ENCODE measurements around the gene GLI2. TPM values are rescaled to one million over a fixed set of nuclear protein-coding genes. Genes with fewer than 3 reads are reported as not detected.

Gene GLI2
- total and polyA plus RNA-seq, 2 donors (not counting 1 experiment from before 2014, with no cell fraction given): not detected

DNA sequence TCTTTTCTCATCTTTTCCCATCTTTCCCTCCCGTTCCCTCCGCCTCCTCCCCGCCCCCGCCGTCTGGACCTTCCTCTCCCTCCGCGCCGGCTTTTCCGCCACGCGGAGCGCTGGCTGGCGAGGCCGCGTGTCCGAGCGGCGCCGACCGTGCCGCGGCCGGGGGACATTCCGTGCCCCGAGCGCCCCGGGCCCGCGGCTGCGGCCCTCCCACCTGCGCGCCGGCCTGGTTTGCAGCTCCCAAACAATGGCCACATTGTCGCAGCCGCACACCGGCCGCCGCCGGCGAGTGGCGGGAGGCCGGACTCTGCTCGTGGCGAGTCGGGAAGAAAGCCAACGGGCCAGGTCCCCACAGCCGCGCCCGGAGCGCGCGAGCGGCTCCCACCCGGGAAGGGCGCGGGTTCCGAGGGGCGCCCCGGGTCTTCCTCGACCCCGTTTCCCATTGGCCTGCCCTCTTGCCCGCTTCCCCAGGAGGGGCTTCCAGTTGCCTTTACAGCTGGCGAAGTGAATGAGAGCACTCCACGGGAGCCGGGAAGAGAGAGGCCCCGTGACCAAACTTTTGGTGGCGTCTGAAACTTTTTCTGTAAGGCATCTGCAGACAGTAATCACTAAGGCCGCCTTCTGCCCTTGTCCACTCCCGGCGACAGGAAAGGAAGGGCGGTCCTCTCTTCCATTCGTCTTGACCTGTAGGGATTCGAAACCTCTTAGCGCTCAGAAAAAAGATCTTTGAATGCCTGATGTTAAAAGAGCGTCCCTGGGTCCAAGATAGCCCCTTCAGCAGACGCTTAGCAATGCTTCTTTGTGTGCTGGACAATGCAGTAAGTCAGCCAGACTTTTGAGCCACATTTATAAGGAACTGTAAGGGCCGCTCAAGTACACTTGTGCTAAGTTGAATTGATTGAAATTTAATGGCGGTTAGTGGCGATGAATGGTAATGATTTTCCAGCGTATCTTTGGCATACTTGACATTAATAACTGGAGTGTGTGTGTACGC is 6.2 kb downstream of the GLI2 start:
- ATAC-seq (ENCODE audit: low read depth) (no peak), DNase-seq (no peak)
- Histone ChIP-seq H3K4me3 (ENCODE audit: control extremely low read depth in 1 of 5, extremely low read depth in 1 of 5, insufficient read depth in 1 of 5, low read depth in 2 of 5, low read length in 4 of 5) (no peak overlapping the region), H3K4me2 (replicated peaks; ENCODE audit: low read depth, low read length, poor library complexity, severe bottlenecking) (no peak overlapping the region), H3K79me2 (ENCODE audit: control insufficient read depth, insufficient read depth, low read length) (no peaks in the 10 kb centered on the region), H3K36me3 (replicated peaks in 1 of 2; ENCODE audit: control extremely low read depth in 1 of 2, control insufficient read depth in 1 of 2, extremely low read depth in 1 of 2, insufficient read depth in 2 of 2, low read length in 1 of 2) (no peaks in the 10 kb centered on the region), H3K27me3 (replicated peaks in 1 of 4; ENCODE audit: control extremely low read depth in 1 of 4, control insufficient read depth in 3 of 4, insufficient read depth in 4 of 4, low read length in 3 of 4) (peaks cover 0 to 32% (median 18%) of the 10 kb centered on the region in 4 experiments), H3K9ac (ENCODE audit: low read length) (no peak overlapping the region), H4K20me1 (ENCODE audit: control insufficient read depth, insufficient read depth, low read length, poor library complexity, severe bottlenecking) (no peaks in the 10 kb centered on the region), H3K9me3 (ENCODE audit: control extremely low read depth in 1 of 3, control insufficient read depth in 2 of 3, insufficient read depth in 1 of 3, low read length in 2 of 3) (no peaks in the 10 kb centered on the region), H3K27ac (ENCODE audit: low read length in 2 of 2) (no peak overlapping the region), H2AFZ (ENCODE audit: insufficient read depth, low read depth, low read length, poor library complexity, severe bottlenecking) (no peak overlapping the region), H3K4me1 (ENCODE audit: control insufficient read depth in 2 of 2, insufficient read depth in 2 of 2, low read length in 2 of 2) (no peaks in the 10 kb centered on the region)
- Mint-ChIP-seq H3K4me1 (peaks cover 2% of the 10 kb centered on the region), H3K9me3 (ENCODE audit: insufficient read depth) (no peaks in the 10 kb centered on the region), H3K27me3 (peaks cover 57% of the 10 kb centered on the region), H3K4me3 (no peak overlapping the region), H3K27ac (no peak overlapping the region)
- TF ChIP-seq EZH2 (IDR thresholded peaks at IDR 0.05; ENCODE audit: borderline replicate concordance, insufficient read depth, low read depth, low read length, poor library complexity, severe bottlenecking): no peak
- TF ChIP-seq, protein P1, sequence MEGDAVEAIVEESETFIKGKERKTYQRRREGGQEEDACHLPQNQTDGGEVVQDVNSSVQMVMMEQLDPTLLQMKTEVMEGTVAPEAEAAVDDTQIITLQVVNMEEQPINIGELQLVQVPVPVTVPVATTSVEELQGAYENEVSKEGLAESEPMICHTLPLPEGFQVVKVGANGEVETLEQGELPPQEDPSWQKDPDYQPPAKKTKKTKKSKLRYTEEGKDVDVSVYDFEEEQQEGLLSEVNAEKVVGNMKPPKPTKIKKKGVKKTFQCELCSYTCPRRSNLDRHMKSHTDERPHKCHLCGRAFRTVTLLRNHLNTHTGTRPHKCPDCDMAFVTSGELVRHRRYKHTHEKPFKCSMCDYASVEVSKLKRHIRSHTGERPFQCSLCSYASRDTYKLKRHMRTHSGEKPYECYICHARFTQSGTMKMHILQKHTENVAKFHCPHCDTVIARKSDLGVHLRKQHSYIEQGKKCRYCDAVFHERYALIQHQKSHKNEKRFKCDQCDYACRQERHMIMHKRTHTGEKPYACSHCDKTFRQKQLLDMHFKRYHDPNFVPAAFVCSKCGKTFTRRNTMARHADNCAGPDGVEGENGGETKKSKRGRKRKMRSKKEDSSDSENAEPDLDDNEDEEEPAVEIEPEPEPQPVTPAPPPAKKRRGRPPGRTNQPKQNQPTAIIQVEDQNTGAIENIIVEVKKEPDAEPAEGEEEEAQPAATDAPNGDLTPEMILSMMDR (IDR thresholded peaks at IDR 0.05): no peak
- intact Hi-C loops (cut with micrococcal nuclease): no loop called here
- POLR2A ChIA-PET: no interaction called here
- WGBS (ENCODE audit: insufficient coverage): 17% methylated on average over 79 of the region's 81 CpGs
- CTCF ChIA-PET: no interaction called here

DNA sequence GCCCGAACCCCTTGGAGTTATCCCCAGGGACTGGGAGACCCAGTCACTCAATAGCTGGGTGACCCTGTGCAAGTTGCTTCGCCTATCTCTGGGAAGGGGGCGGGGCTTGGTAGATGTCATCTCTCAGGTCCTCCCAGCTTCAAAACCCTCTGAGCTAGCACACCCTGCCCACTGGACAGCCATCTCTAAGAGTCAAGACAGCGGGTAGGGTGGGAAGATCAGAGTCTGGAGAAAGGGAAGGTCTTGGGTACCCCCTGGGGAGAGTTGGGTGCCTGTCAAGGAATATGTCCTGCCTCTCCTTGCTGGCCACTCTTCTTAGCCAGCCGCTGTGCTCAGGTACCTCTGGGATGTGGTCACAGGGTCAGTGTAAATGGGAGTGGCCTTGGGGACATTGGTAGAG is 8.0 kb downstream of the GLI2 start:
- ChIA-PET CTCF (no interaction called here), POLR2A (no interaction called here)
- Mint-ChIP-seq H3K27ac (no peak overlapping the region), H3K4me3 (no peak overlapping the region), H3K4me1 (no peaks in the 10 kb centered on the region), H3K9me3 (ENCODE audit: insufficient read depth) (no peaks in the 10 kb centered on the region), H3K27me3 (peaks cover 43% of the 10 kb centered on the region)
- 100% methylated on average over 4 of the region's 5 CpGs for WGBS (ENCODE audit: insufficient coverage)
- no peaks in the 10 kb centered on the region for H3K36me3 ChIP-seq (replicated peaks in 1 of 2; ENCODE audit: control extremely low read depth in 1 of 2, control insufficient read depth in 1 of 2, extremely low read depth in 1 of 2, insufficient read depth in 2 of 2, low read length in 1 of 2)
- no peaks in the 10 kb centered on the region for H3K9me3 ChIP-seq (ENCODE audit: control extremely low read depth in 1 of 3, control insufficient read depth in 2 of 3, insufficient read depth in 1 of 3, low read length in 2 of 3)
- no peaks in the 10 kb centered on the region for H3K4me1 ChIP-seq (ENCODE audit: control insufficient read depth in 2 of 2, insufficient read depth in 2 of 2, low read length in 2 of 2)
- H3K27me3 ChIP-seq (replicated peaks in 1 of 4; ENCODE audit: control extremely low read depth in 1 of 4, control insufficient read depth in 3 of 4, insufficient read depth in 4 of 4, low read length in 3 of 4): peaks cover 0 to 18% (median 13%) of the 10 kb centered on the region in 4 experiments
- no peak overlapping the region for H3K27ac ChIP-seq (ENCODE audit: low read length in 2 of 2)
- ATAC-seq (ENCODE audit: low read depth) (no peak), DNase-seq (no peak)
- no peaks in the 10 kb centered on the region for H4K20me1 ChIP-seq (ENCODE audit: control insufficient read depth, insufficient read depth, low read length, poor library complexity, severe bottlenecking)
- H3K79me2 ChIP-seq (ENCODE audit: control insufficient read depth, insufficient read depth, low read length): no peaks in the 10 kb centered on the region
- no peak overlapping the region for H3K9ac ChIP-seq (ENCODE audit: low read length)
- intact Hi-C loops (cut with micrococcal nuclease): no loop called here
- no peak for TF ChIP-seq EZH2 (IDR thresholded peaks at IDR 0.05; ENCODE audit: borderline replicate concordance, insufficient read depth, low read depth, low read length, poor library complexity, severe bottlenecking)
- TF ChIP-seq, protein P1 (IDR thresholded peaks at IDR 0.05): no peak
- H3K4me3 ChIP-seq (ENCODE audit: control extremely low read depth in 1 of 5, extremely low read depth in 1 of 5, insufficient read depth in 1 of 5, low read depth in 2 of 5, low read length in 4 of 5): no peak overlapping the region
- no peak overlapping the region for H2AFZ ChIP-seq (ENCODE audit: insufficient read depth, low read depth, low read length, poor library complexity, severe bottlenecking)
- no peak overlapping the region for H3K4me2 ChIP-seq (replicated peaks; ENCODE audit: low read depth, low read length, poor library complexity, severe bottlenecking)

All from B cell (primary cell).